HEK293 (cell line): Measurements from ENCODE around the gene ITGA5.

ENCODE experiments used
- BCL11A ChIP-seq: fragments of 450-650 bp; formaldehyde crosslinking; IDR thresholded peaks from 2 replicates; pipeline ENCODE4 v1.5.1; 2016; ENCODE audit warnings: low read depth, missing biosample characterization, missing genetic modification characterization
- HOXA7 ChIP-seq: sonication (generic); formaldehyde crosslinking; IDR thresholded peaks from 2 replicates; pipeline ENCODE4 v1.8.1; 2022; ENCODE audit warnings: missing genetic modification reagents, borderline replicate concordance
- KLF10 ChIP-seq: fragments of 450-650 bp; IDR thresholded peaks from 2 replicates; pipeline ENCODE4 v1.5.1; 2018; ENCODE audit warnings: missing biosample characterization, mild to moderate bottlenecking, missing genetic modification characterization
- OSR2 ChIP-seq: fragments of 450-650 bp; formaldehyde crosslinking; IDR thresholded peaks from 2 replicates; pipeline ENCODE4 v1.5.1; 2016; ENCODE audit warnings: missing biosample characterization, missing genetic modification characterization
- REST ChIP-seq: fragments of 450-650 bp; formaldehyde crosslinking; IDR thresholded peaks from 2 replicates; pipeline ENCODE4 v1.5.1; 2016; ENCODE audit warnings: missing biosample characterization, missing genetic modification characterization
- SCRT2 ChIP-seq: fragments of 450-650 bp; formaldehyde crosslinking; IDR thresholded peaks from 2 replicates; pipeline ENCODE4 v1.5.1; 2016; ENCODE audit warnings: missing biosample characterization, missing genetic modification characterization
- SP2 ChIP-seq: fragments of 450-650 bp; formaldehyde crosslinking; IDR thresholded peaks from 2 replicates; pipeline ENCODE4 v1.5.1; 2016; ENCODE audit warnings: missing biosample characterization, missing genetic modification characterization
- ZNF548 ChIP-seq: fragments of 450-650 bp; formaldehyde crosslinking; IDR thresholded peaks from 2 replicates; pipeline ENCODE4 v1.5.1; 2016; ENCODE audit warnings: missing biosample characterization, missing genetic modification characterization
- ZSCAN18 ChIP-seq: fragments of 450-650 bp; formaldehyde crosslinking; IDR thresholded peaks from 2 replicates; pipeline ENCODE4 v1.5.1; 2016; ENCODE audit warnings: missing biosample characterization, missing genetic modification characterization
- TF ChIP-seq, protein P1 (sequence below): fragments of 450-650 bp; formaldehyde crosslinking; IDR thresholded peaks from 2 replicates; pipeline ENCODE4 v1.5.1; 2016; ENCODE audit warnings: missing biosample characterization, missing genetic modification characterization
- TF ChIP-seq, protein P2 (sequence below): fragments of 450-650 bp; formaldehyde crosslinking; IDR thresholded peaks from 2 replicates; pipeline ENCODE4 v1.5.1; 2016; ENCODE audit warnings: missing biosample characterization, missing genetic modification characterization

- no peak for TF ChIP-seq REST (tag by site-specific recombination)
- TF ChIP-seq HOXA7 (CRISPR knock-in tag): no peak
- TF ChIP-seq, protein P1, sequence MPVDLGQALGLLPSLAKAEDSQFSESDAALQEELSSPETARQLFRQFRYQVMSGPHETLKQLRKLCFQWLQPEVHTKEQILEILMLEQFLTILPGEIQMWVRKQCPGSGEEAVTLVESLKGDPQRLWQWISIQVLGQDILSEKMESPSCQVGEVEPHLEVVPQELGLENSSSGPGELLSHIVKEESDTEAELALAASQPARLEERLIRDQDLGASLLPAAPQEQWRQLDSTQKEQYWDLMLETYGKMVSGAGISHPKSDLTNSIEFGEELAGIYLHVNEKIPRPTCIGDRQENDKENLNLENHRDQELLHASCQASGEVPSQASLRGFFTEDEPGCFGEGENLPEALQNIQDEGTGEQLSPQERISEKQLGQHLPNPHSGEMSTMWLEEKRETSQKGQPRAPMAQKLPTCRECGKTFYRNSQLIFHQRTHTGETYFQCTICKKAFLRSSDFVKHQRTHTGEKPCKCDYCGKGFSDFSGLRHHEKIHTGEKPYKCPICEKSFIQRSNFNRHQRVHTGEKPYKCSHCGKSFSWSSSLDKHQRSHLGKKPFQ (tag by site-specific recombination): no peak
- no peak for TF ChIP-seq OSR2 (tag by site-specific recombination)
- TF ChIP-seq, protein P2, sequence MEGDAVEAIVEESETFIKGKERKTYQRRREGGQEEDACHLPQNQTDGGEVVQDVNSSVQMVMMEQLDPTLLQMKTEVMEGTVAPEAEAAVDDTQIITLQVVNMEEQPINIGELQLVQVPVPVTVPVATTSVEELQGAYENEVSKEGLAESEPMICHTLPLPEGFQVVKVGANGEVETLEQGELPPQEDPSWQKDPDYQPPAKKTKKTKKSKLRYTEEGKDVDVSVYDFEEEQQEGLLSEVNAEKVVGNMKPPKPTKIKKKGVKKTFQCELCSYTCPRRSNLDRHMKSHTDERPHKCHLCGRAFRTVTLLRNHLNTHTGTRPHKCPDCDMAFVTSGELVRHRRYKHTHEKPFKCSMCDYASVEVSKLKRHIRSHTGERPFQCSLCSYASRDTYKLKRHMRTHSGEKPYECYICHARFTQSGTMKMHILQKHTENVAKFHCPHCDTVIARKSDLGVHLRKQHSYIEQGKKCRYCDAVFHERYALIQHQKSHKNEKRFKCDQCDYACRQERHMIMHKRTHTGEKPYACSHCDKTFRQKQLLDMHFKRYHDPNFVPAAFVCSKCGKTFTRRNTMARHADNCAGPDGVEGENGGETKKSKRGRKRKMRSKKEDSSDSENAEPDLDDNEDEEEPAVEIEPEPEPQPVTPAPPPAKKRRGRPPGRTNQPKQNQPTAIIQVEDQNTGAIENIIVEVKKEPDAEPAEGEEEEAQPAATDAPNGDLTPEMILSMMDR: no peak
- TF ChIP-seq BCL11A (tag by site-specific recombination): no peak
- TF ChIP-seq SCRT2 (tag by site-specific recombination): no peak
- TF ChIP-seq SP2: peak; percentile 30; the same call in 1 of the 2 replicates
- no peak for TF ChIP-seq KLF10 (tag by site-specific recombination)
- no peak for TF ChIP-seq ZSCAN18 (tag by site-specific recombination)
- no peak for TF ChIP-seq ZNF548 (tag by site-specific recombination)
Measured at GRCh38 chr12:54384591-54385041, 34.5 kb downstream of the ITGA5 start, which contains the start of gene ZNF385A.
